ENCODE measurements around the gene PEX14.

The PEX14 gene

GRCh38 chr1:10521537-10522157 is 46.9 kb downstream of the PEX14 start:
- no peak for DNase-seq

GRCh38 chr1:10522322-10522860 is 47.6 kb downstream of the PEX14 start:
- peak in 1 of 2 donors; percentile 24 for DNase-seq

- DNase-seq = no peak
Measured at GRCh38 chr1:10525208-10525607, 50.5 kb downstream of the PEX14 start.

- no peak for DNase-seq
Measured at GRCh38 chr1:10528066-10529014, 53.6 kb downstream of the PEX14 start.

- DNase-seq = no peak
Measured at GRCh38 chr1:10529091-10529490, 54.3 kb downstream of the PEX14 start.

GRCh38 chr1:10529765-10530164 is 55.0 kb downstream of the PEX14 start:
- DNase-seq = no peak

GRCh38 chr1:10530281-10530740 is 55.6 kb downstream of the PEX14 start:
- peak; percentile 56 to 71 for DNase-seq

- DNase-seq = no peak
Measured at GRCh38 chr1:10530756-10531495, 56.2 kb downstream of the PEX14 start.

- DNase-seq = no peak
Measured at GRCh38 chr1:10532362-10532761, 57.6 kb downstream of the PEX14 start.

- no peak for DNase-seq
Measured at GRCh38 chr1:10534519-10534918, 59.8 kb downstream of the PEX14 start.

- DNase-seq = no peak
Measured at GRCh38 chr1:10536133-10536770, 61.5 kb downstream of the PEX14 start.

GRCh38 chr1:10537082-10537766 is 62.5 kb downstream of the PEX14 start:
- no peak for DNase-seq

GRCh38 chr1:10538646-10539355 is 64.1 kb downstream of the PEX14 start:
- no peak for DNase-seq

GRCh38 chr1:10539411-10540043 is 64.8 kb downstream of the PEX14 start:
- DNase-seq = no peak

GRCh38 chr1:10540277-10541005 is 65.7 kb downstream of the PEX14 start:
- no peak for DNase-seq

GRCh38 chr1:10541286-10541685 is 66.5 kb downstream of the PEX14 start:
- no peak for DNase-seq

- DNase-seq = no peak
Measured at GRCh38 chr1:10544239-10544638, 69.5 kb downstream of the PEX14 start.

GRCh38 chr1:10546896-10547295 is 72.1 kb downstream of the PEX14 start:
- no peak for DNase-seq

GRCh38 chr1:10549904-10550664 is 75.3 kb downstream of the PEX14 start:
- DNase-seq = no peak
